PC-9 (cell line): ENCODE measurements around the gene GALNT13. TPM values are rescaled to one million over a fixed set of nuclear protein-coding genes. Genes with fewer than 3 reads are reported as not detected.

Source experiments
- BruUV-seq: library from RNA; stranded (reverse); fragments of 400-500 nt; replicated peaks from 2 replicates; lab custom pipeline; 2021; lab: Mats Ljungman, UMichigan
- CTCF ChIA-PET: fragments of 300-600 bp; sonication (Branson Sonifier 250); formaldehyde crosslinking; loops from one replicate; lab custom pipeline; 2022; ENCODE audit warnings: antibody characterized with exemption; lab: Charles Lee
- POLR2A ChIA-PET: fragments of 300-600 bp; sonication (Branson Sonifier 250); formaldehyde crosslinking; loops from one replicate; lab custom pipeline; 2022; ENCODE audit warnings: antibody characterized with exemption; ENCODE audit not compliant: unreplicated experiment; lab: Charles Lee
- DNase-seq, 2 experiments: peaks; one replicate each; pipeline versions ENCODE4 v3.0.0 to v3.0.0-alpha.2; 2015 to 2022; ENCODE audit warnings: mixed read lengths in 1 of 2
- H2AFZ ChIP-seq: fragments of 200-600 bp; sonication (generic); 2 replicates; pipeline ENCODE4 v1.8.1; 2017; ENCODE audit warnings: antibody characterized with exemption
- H3F3A ChIP-seq: fragments of 200-600 bp; sonication (generic); 2 replicates; pipeline ENCODE4 v1.8.1; 2017; ENCODE audit warnings: antibody characterized with exemption, mild to moderate bottlenecking, low read depth; ENCODE audit not compliant: insufficient read depth
- H3K27ac ChIP-seq: fragments of 200-600 bp; sonication (generic); 2 replicates; pipeline ENCODE4 v1.6.1; 2016; ENCODE audit warnings: mixed run types
- H3K27me3 ChIP-seq: fragments of 200-600 bp; sonication (generic); 2 replicates; pipeline ENCODE4 v1.6.1; 2016; ENCODE audit warnings: low read depth, mixed run types; ENCODE audit not compliant: insufficient read depth
- H3K36me3 ChIP-seq: fragments of 200-600 bp; sonication (generic); 2 replicates; pipeline ENCODE4 v1.6.1; 2016; ENCODE audit warnings: low read depth, mixed run types
- H3K4me1 ChIP-seq: fragments of 200-600 bp; sonication (generic); replicated peaks from 2 replicates; pipeline ENCODE4 v1.6.1; 2016; ENCODE audit warnings: mixed run types; ENCODE audit not compliant: insufficient read depth
- H3K4me2 ChIP-seq: fragments of 200-600 bp; sonication (generic); 2 replicates; pipeline ENCODE4 v1.6.1; 2017; ENCODE audit warnings: mixed run types
- H3K4me3 ChIP-seq: fragments of 200-600 bp; sonication (generic); 2 replicates; pipeline ENCODE4 v1.6.1; 2016; ENCODE audit warnings: mixed run types
- H3K79me2 ChIP-seq: fragments of 200-600 bp; sonication (generic); 2 replicates; pipeline ENCODE4 v1.6.1; 2017; ENCODE audit warnings: low read depth, mixed run types
- H3K9me2 ChIP-seq: fragments of 200-600 bp; sonication (generic); 2 replicates; pipeline ENCODE4 v1.8.1; 2017; ENCODE audit warnings: mild to moderate bottlenecking; ENCODE audit not compliant: insufficient read depth
- H3K9me3 ChIP-seq: fragments of 200-600 bp; sonication (generic); 2 replicates; pipeline ENCODE4 v1.8.1; 2016; ENCODE audit warnings: low read depth; ENCODE audit not compliant: insufficient read depth
- H4K20me1 ChIP-seq: fragments of 200-600 bp; sonication (generic); 2 replicates; pipeline ENCODE4 v1.8.1; 2017; ENCODE audit not compliant: insufficient read depth
- EZH2 ChIP-seq: fragments of 200-600 bp; sonication (generic); IDR thresholded peaks from 2 replicates; pipeline ENCODE4 v1.8.0; 2017; ENCODE audit warnings: antibody characterized with exemption, low read depth
- intact Hi-C: fragments of 100-400 bp; cut with micrococcal nuclease; formaldehyde crosslinking; loops from one replicate; pipeline ENCODE4 v1.10.0; 2022; ENCODE audit not compliant: unreplicated experiment
- total RNA-seq: library from RNA; stranded (reverse); gene quantifications from 2 replicates; pipeline ENCODE4 v1.2.3, GENCODE V29; 2021
- TF ChIP-seq, protein P1 (sequence below): fragments of 200-600 bp; sonication (generic); conservative IDR thresholded peaks from 2 replicates; pipeline ENCODE4 v1.6.1; 2017; ENCODE audit warnings: mixed run types, antibody characterized with exemption, mild to moderate bottlenecking, moderate library complexity

GALNT13 gene
- total RNA-seq, 1 experiment from 2014 or later: 3.6 TPM

DNA sequence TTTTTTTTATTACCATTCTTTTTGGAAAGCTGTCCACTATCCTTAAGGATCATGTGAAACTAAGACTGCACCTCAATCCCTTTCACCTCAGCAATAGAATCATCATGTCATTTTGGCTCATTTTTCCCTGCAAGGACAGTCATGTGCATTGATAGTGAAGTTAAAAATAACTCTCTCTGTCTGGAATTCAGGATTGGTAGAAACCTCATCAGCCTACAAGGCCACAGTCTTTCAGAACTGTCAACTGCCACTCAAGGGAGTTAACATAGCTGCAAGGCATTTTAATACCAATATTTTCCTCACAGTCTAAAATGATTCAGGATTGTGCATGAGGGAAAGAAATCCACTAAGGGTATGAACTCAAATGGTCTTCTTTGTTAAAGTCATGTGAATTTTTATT lies 625.3 kb downstream of the GALNT13 start:
- BruUV-seq: no TSS peak
- ChIA-PET POLR2A (no interaction called here), CTCF (no interaction called here)
- Histone ChIP-seq H3K79me2 (no peaks in the 10 kb centered on the region), H3K9me3 (no peaks in the 10 kb centered on the region), H3K4me3 (no peak overlapping the region), H3K4me2 (no peak overlapping the region), H3K27me3 (no peaks in the 10 kb centered on the region), H3K36me3 (no peaks in the 10 kb centered on the region), H3K27ac (no peak overlapping the region), H2AFZ (no peak overlapping the region), H4K20me1 (no peaks in the 10 kb centered on the region), H3K9me2 (no peaks in the 10 kb centered on the region), H3F3A (no peaks in the 10 kb centered on the region), H3K4me1 (no peaks in the 10 kb centered on the region)
- no peak for DNase-seq
- TF ChIP-seq, protein P1, sequence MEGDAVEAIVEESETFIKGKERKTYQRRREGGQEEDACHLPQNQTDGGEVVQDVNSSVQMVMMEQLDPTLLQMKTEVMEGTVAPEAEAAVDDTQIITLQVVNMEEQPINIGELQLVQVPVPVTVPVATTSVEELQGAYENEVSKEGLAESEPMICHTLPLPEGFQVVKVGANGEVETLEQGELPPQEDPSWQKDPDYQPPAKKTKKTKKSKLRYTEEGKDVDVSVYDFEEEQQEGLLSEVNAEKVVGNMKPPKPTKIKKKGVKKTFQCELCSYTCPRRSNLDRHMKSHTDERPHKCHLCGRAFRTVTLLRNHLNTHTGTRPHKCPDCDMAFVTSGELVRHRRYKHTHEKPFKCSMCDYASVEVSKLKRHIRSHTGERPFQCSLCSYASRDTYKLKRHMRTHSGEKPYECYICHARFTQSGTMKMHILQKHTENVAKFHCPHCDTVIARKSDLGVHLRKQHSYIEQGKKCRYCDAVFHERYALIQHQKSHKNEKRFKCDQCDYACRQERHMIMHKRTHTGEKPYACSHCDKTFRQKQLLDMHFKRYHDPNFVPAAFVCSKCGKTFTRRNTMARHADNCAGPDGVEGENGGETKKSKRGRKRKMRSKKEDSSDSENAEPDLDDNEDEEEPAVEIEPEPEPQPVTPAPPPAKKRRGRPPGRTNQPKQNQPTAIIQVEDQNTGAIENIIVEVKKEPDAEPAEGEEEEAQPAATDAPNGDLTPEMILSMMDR: no peak
- TF ChIP-seq EZH2: no peak
- intact Hi-C loops: no loop called here
